ENCODE results near the gene DEFB118.

DNA sequence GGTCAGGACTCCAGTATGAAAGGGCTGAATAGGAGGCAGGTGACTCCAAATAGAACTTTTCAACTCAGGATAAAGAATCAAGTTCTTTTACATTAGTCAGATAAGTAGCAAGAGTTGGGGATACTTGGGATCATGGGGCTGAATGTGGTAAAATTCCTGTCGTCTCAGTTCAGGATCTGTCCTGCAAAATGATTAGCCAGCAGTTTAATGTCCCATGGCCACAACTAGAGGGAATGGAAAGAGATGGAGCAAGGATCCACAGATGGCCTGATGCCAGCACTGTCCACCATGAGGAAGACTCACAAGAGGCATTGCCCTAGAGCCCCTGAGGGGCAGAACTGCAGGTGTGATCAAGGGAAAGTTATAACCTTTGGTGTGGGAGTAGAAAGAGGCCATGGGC lies 35.5 kb downstream of the DEFB118 start:
- TF ChIP-seq, protein P1, sequence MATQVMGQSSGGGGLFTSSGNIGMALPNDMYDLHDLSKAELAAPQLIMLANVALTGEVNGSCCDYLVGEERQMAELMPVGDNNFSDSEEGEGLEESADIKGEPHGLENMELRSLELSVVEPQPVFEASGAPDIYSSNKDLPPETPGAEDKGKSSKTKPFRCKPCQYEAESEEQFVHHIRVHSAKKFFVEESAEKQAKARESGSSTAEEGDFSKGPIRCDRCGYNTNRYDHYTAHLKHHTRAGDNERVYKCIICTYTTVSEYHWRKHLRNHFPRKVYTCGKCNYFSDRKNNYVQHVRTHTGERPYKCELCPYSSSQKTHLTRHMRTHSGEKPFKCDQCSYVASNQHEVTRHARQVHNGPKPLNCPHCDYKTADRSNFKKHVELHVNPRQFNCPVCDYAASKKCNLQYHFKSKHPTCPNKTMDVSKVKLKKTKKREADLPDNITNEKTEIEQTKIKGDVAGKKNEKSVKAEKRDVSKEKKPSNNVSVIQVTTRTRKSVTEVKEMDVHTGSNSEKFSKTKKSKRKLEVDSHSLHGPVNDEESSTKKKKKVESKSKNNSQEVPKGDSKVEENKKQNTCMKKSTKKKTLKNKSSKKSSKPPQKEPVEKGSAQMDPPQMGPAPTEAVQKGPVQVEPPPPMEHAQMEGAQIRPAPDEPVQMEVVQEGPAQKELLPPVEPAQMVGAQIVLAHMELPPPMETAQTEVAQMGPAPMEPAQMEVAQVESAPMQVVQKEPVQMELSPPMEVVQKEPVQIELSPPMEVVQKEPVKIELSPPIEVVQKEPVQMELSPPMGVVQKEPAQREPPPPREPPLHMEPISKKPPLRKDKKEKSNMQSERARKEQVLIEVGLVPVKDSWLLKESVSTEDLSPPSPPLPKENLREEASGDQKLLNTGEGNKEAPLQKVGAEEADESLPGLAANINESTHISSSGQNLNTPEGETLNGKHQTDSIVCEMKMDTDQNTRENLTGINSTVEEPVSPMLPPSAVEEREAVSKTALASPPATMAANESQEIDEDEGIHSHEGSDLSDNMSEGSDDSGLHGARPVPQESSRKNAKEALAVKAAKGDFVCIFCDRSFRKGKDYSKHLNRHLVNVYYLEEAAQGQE (IDR thresholded peaks at IDR 0.05; ENCODE audit: insufficient read depth in 1 of 2, low read depth in 2 of 2, low read length in 2 of 2), result no peak
- no peak for TF ChIP-seq TAF1 (IDR thresholded peaks at IDR 0.05; ENCODE audit: borderline replicate concordance, insufficient read depth, low read length)
- TF ChIP-seq POLR2AphosphoS5 (IDR thresholded peaks at IDR 0.05; ENCODE audit: low read depth, low read length), result no peak
- no peak for TF ChIP-seq SIN3A (IDR thresholded peaks at IDR 0.05; ENCODE audit: borderline replicate concordance, insufficient read depth, low read length)

Measured in PFSK-1 (cell line).